HG03575 (cell line): ENCODE results near the gene CDC34.
"Not testable (repeated sequence)": the region's sequence is repeated elsewhere in the genome, so short reads cannot be mapped to it uniquely, and the experiment has no call there.

Experiments used
- ATAC-seq: cut with Tn5 transposase; IDR thresholded peaks from one replicate; pipeline ENCODE4 v1.9.1; 2021; ENCODE audit not compliant: unreplicated experiment, insufficient number of reproducible peaks, low FRiP score; ENCODE audit errors: extremely low read depth

Gene CDC34

GRCh38 chr19:581399-582111 is 50.0 kb downstream of the CDC34 start:
- no peak for ATAC-seq

GRCh38 chr19:582497-583197 is 51.1 kb downstream of the CDC34 start:
- ATAC-seq, result no peak

DNA sequence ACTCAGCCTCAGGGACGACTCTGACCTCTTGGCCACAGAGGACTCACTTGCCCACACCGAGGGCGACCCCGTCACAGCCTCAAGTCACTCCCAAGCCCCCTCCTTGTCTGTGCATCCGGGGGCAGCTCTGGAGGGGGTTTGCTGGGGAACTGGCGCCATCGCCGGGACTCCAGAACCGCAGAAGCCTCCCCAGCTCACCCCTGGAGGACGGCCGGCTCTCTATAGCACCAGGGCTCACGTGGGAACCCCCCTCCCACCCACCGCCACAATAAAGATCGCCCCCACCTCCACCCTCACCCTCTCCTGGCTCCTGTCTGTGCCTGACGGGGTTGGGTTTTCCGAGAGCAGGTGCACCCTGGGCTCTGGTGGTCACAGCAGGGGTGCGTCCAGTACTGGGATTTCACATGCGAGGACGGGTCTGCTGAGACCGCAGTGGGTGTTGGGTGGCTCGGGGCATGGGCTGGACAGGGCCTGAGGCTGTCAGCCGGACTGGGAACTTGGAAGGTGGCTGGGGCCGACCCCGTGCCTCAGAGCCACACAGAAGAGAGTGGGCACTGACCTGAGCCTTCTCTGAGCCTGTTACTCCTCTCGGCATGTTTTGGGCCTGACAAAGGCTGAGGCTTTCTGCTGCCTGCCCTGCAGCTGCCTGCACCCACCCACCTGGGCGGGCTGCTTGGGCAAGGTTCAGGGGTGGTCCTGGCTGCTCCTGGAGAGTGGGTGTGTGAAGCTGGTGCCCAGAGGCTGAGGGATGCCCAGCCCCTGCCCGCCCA is 51.8 kb downstream of the CDC34 start:
- ATAC-seq, result no peak

DNA sequence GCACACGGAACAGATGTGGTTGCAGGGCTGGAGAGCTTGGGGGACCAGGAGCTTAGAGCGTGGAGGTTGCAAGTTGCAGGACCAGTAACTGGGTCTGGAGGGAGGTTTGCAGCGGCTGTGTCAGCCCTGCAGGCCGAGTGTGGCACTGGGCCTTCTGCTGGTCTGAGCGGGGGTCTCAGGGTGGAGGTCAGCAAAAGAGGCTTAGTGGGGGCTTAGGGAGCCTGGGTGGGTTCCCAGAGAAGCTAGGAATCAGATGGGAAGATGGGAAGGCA is 52.3 kb downstream of the CDC34 start:
- no peak for ATAC-seq

DNA sequence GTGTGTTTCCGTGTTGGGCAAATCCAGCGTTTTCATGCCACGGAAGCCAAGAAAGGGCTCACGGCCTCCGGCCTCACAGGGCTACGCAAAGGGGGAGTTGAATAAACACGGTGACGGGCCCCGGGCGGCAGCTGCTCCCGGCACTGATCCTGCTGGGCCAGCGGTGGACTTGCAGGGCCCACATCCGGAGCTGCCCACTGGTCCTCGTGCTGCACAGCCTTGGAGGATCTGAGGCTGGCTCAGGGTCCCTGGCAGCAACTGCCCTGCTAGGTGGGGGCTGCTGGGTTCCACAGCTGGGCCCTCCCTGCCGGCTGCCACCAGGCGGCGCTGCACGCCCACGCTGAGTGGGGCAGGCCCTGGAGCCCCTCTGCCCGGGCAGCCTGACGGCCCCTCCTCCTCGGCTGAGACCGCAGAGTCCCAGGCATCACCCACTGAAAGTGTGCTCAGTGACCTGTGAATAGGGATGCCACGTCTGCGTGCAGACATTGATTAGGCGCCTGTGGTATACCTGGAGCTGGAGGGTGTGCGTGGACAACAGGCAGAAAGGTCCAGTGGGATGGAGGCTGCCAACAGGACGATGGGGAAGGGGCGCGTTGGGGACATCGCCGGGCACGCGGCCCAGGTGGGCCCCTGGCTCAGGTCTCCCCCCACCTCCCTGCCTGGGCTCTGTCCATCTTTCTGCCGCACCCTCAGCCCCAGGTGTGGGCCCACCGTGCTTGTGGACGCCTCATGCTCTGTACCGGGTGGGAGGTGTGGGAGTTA is 52.9 kb downstream of the CDC34 start:
- no peak for ATAC-seq

DNA sequence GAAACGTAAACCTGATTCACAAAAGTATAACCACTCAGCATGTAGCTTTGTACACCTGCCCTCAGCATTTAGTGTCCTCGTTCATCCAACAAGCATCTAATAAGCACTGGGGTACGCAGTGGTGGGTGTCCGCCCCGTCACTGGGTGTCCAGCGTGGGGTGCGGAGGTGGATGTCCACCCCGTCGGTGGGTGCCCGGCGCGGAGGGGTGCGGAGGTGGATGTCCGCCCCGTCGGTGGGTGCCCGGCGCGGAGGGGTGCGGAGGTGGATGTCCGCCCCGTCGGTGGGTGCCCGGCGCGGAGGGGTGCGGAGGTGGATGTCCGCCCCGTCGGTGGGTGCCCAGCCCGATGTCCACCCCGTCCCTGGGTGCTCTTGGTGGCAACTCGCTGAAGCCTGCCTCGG is 53.6 kb downstream of the CDC34 start:
- not testable (repeated sequence) for ATAC-seq

DNA sequence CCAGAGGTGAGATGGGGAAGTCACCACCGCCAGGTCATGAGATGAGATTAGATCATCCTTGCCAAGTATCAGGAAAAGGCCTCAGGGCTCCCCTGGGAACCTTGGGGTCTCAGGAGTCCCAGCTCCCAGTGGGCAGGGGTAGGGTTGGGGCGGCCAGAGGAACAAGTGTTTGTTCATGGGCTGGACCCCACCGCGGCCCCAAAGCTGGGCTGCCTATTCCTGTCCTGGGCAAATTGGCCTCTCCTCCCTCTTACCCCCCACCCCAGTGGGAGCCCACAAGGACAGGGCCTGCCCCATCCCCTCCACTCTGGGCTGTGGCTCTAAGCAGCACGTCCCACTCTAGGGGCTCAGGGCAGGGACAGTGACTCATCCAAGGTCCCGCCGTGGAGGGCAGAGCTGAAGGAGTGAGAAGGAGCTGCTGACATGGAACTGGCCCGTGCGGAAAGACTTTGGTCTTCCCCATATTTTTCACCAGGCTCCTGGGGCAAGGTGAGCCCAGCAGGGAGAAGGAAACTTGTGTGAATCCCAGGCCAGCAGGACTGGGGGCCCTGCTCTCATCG is 54.1 kb downstream of the CDC34 start:
- no peak for ATAC-seq

- no peak for ATAC-seq
These were observed 56.7 kb downstream of the CDC34 start for GRCh38 chr19:588093-588740.

DNA sequence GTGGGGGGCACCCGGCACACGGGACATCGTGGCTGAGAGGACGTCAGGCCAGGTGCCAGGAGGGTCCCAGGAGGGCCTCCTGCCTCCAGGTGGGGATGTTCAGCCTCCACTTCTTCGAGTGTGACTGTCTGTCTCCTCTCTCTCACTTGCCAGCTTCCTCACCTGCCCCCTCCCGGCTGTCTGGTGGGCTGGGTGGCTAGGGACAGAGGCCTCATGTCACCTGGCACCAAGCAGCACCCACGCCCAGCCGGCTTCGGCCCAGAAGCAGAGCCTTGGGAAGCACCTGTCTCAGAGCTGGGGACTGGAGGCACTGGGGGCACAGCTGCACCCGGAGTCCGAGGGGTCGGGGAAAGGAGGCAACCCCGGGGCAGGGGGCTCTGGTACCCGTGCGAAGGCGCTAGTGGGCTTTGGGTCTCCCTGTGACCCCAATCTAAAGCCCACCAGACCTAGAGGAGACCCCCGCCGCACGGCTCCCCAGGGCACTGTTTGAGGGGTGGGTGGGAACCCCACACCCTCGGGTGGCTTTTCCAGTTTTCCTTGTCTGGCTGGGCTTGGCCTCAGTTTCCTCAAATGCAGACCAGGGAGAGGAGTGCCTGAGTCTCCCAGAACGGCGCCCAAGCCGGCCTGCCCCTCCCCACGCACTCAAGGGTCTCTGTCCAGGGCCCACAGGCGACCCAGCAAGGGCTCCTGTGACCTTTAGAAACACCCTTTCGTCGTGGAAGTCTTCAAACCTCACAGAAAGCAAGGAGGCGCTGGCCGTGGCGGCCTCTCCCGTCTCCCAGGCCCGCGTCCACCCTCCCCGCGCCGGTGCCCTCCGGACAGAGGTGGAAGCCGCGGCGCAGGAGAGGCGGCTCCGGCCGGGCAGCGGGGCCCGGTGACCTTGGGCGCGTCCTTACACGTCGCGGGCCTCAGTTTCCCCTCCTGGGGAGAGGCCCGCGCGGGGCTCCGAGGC is 57.5 kb downstream of the CDC34 start:
- ATAC-seq, result no peak

DNA sequence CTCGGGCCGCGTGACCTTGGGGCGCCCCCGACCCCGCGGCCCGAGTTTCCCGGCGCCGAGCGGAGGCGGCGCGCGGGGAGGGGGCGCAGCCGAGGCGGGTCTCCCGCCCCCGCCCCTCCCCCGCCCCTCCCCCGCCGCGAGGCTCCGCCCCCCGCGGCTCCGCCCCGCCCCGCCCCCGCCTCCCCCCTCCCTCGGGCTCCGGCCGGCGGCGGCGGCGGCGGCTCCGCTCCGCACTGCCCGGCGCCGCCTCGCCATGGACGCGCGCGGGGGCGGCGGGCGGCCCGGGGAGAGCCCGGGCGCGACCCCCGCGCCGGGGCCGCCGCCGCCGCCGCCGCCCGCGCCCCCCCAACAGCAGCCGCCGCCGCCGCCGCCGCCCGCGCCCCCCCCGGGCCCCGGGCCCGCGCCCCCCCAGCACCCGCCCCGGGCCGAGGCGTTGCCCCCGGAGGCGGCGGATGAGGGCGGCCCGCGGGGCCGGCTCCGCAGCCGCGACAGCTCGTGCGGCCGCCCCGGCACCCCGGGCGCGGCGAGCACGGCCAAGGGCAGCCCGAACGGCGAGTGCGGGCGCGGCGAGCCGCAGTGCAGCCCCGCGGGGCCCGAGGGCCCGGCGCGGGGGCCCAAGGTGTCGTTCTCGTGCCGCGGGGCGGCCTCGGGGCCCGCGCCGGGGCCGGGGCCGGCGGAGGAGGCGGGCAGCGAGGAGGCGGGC is 58.3 kb downstream of the CDC34 start, which contains the start of gene HCN2:
TSS of gene HCN2 (plus strand) at position 189 of the 703 bp plus-strand sequence. CDS start at position 254, 65 bp downstream.
- no peak for ATAC-seq

GRCh38 chr19:590396-590745 is 58.8 kb downstream of the CDC34 start:
- no peak for ATAC-seq

DNA sequence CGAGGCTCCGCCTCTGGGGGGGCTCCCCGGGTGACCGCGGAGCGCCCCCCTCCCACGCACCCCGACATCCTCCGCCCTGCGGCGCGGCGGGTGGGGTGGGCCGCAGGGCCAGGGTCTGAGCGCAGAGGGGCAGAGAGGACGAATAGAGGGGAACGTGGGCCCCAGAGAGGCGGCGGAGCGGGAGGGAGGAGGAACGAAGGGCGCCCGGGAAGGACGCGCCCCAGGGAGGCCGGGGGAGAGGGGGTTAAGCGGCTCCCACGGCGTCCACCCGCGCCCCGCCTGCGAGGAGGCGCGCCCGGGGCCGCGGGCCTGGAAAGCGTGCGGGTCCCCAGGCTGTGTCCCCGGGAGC is 59.2 kb downstream of the CDC34 start:
- ATAC-seq, result no peak

DNA sequence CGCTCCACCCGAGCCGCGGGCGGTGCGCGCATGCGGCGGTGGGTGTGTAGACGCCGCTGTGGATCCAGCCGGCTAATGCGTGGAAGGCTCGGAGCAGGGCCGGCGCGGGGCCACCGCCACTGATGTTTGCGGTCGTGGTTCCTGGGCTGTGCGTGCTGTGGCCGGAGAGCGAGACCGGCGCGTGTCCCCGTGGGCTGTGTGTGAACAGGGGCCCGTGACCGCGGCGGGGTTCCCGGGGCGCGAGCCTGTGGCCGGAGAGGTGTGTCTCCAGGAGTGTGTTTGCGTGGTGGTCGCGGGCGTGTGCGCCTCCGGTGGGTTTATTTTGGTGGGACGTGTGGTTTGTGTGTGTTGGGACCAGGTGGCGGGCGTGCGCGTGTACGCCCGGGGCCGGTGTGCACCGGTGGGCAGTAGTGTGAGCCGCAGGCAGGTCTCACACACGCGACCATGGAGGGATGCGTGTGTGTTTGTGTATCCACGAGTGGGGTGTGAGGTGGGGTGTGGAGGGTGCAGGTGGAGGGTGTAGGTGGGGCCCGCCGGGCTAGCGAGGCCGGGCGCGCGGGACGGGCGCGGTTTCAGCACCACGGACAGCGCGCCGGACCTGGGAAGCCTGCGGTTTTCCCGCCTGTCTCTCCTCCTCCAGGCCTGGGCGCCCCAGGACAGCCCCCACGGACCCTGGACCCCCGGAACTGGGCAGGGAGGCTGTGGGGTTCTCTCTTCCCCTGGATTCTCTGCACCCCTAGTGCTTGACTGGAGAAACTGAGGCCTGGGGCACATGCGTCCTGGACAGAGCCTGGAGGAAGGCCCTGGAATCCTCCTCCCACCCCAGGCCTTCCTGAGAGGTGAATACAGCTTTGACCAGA is 59.8 kb downstream of the CDC34 start:
- no peak for ATAC-seq
